GM12878 (cell line): ENCODE results near the gene GNAI2. TPM values are rescaled to one million over a fixed set of nuclear protein-coding genes. Genes with fewer than 3 reads are reported as not detected.

Experiments
- ATAC-seq: fragments of 200-7000 bp; cut with Tn5 transposase; 3 replicates; pipeline ENCODE4 v1.9.1; 2020; ENCODE audit warnings: mild to moderate bottlenecking, moderate library complexity
- BruUV-seq: library from RNA; stranded (reverse); fragments of 400-500 nt; replicated peaks from 2 replicates; lab custom pipeline; 2021; lab: Mats Ljungman, UMichigan
- CTCF ChIA-PET: fragments of 300-600 bp; sonication (Branson Sonifier 250); formaldehyde crosslinking; extraction: SDS; loops from one replicate; lab custom pipeline; 2021; ENCODE audit warnings: inconsistent platforms; lab: Yijun Ruan, JAX
- POLR2A ChIA-PET: fragments of 350-600 bp; formaldehyde crosslinking; extraction: SDS; loops from one replicate; lab custom pipeline; 2021; ENCODE audit warnings: inconsistent platforms; lab: Charles Lee
- RAD21 ChIA-PET: fragments of 300-600 bp; sonication (Branson Sonifier 250); formaldehyde crosslinking; loops from one replicate; lab custom pipeline; 2023; ENCODE audit warnings: antibody characterized with exemption; ENCODE audit not compliant: unreplicated experiment; lab: Charles Lee
- SMC1A ChIA-PET: fragments of 300-600 bp; sonication (Branson Sonifier 250); formaldehyde crosslinking; loops from one replicate; lab custom pipeline; 2023; ENCODE audit not compliant: unreplicated experiment, uncharacterized antibody; lab: Charles Lee
- DNase-seq: peaks from one replicate; pipeline ENCODE4 v3.0.0-alpha.2; 2011; ENCODE audit warnings: low read depth, low spot score
- FAIRE-seq: peaks from 3 replicates; lab custom pipeline; 2011; peaks lifted over from hg19 to GRCh38; lab: Jason Lieb, UNC
- H2AFZ ChIP-seq: 2 replicates; pipeline ENCODE4 v1.6.0; 2011; ENCODE audit warnings: low read depth, low read length, control low read depth; ENCODE audit not compliant: control insufficient read depth
- H3K27ac ChIP-seq: 2 replicates; pipeline ENCODE4 v1.5.1; 2011; ENCODE audit warnings: control low read depth; ENCODE audit not compliant: control insufficient read depth, insufficient read depth
- H3K27me3 ChIP-seq, 2 experiments: replicated peaks in 1 of 2; 2 replicates each; pipeline versions ENCODE4 v1.6.0 to v1.6.1; 2011; ENCODE audit warnings: low read length in 1 of 2; ENCODE audit not compliant: control insufficient read depth in 2 of 2, insufficient read depth in 2 of 2
- H3K36me3 ChIP-seq, 2 experiments: 2 replicates each; pipeline ENCODE4 v1.5.1; 2011; ENCODE audit warnings: low read length in 1 of 2; ENCODE audit not compliant: control insufficient read depth in 2 of 2, insufficient read depth in 2 of 2
- H3K4me1 ChIP-seq: 2 replicates; pipeline ENCODE4 v1.6.1; 2011; ENCODE audit warnings: mild to moderate bottlenecking, low read length, moderate library complexity, mixed read lengths; ENCODE audit not compliant: control insufficient read depth, insufficient read depth
- H3K4me2 ChIP-seq: 2 replicates; pipeline ENCODE4 v1.6.0; 2011; ENCODE audit warnings: control low read depth; ENCODE audit not compliant: control insufficient read depth, insufficient read depth
- H3K4me3 ChIP-seq: fragments of 200-600 bp; sonication (generic); 2 replicates; pipeline ENCODE4 v1.5.1; 2016
- H3K79me2 ChIP-seq: 2 replicates; pipeline ENCODE4 v1.6.0; 2011; ENCODE audit warnings: low read length; ENCODE audit not compliant: control insufficient read depth, insufficient read depth
- H3K9ac ChIP-seq: 2 replicates; pipeline ENCODE4 v1.8.0; 2011; ENCODE audit warnings: low read length, control low read depth, mixed read lengths; ENCODE audit not compliant: control insufficient read depth, insufficient read depth
- H3K9me3 ChIP-seq: replicated peaks from 3 replicates; pipeline ENCODE4 v1.5.1; 2011; ENCODE audit warnings: mild to moderate bottlenecking, low read length; ENCODE audit not compliant: control insufficient read depth, insufficient read depth
- H4K20me1 ChIP-seq: 2 replicates; pipeline ENCODE4 v1.6.0; 2011; ENCODE audit not compliant: control insufficient read depth, insufficient read depth
- CREB1 ChIP-seq: IDR thresholded peaks from 2 replicates; pipeline ENCODE4 v1.6.1; 2012; ENCODE audit warnings: low read depth, mild to moderate bottlenecking, inconsistent platforms
- EGR1 ChIP-seq, 2 experiments: IDR thresholded peaks; 1 replicate in 1 of 2; 2 replicates in 1 of 2; pipeline ENCODE4 v1.6.1; 2011 to 2012; ENCODE audit warnings: low read depth in 2 of 2, low read length in 2 of 2, borderline replicate concordance in 1 of 2, mild to moderate bottlenecking in 1 of 2, moderate library complexity in 1 of 2
- MEF2B ChIP-seq: fragments of 450-650 bp; IDR thresholded peaks from 2 replicates; pipeline ENCODE4 v1.6.1; 2018; ENCODE audit warnings: mild to moderate bottlenecking, moderate library complexity; ENCODE audit not compliant: partially characterized antibody, poor library complexity, severe bottlenecking
- NR2F1 ChIP-seq: fragments of 450-650 bp; conservative IDR thresholded peaks from 2 replicates; pipeline ENCODE4 v1.6.1; 2017; ENCODE audit warnings: mild to moderate bottlenecking
- POLR2AphosphoS5 ChIP-seq: IDR thresholded peaks from 2 replicates; pipeline ENCODE4 v1.6.1; 2011; ENCODE audit warnings: mild to moderate bottlenecking, low read length, inconsistent platforms
- SPI1 ChIP-seq: IDR thresholded peaks from 2 replicates; pipeline ENCODE4 v1.6.1; 2011; ENCODE audit warnings: low read depth, mild to moderate bottlenecking, low read length, moderate library complexity, borderline replicate concordance; ENCODE audit not compliant: insufficient read depth
- WGBS: methylation state at CpG from one replicate; pipeline ENCODE4 v1.1.6; 2016; ENCODE audit warnings: low lambda C conversion rate; ENCODE audit not compliant: insufficient replicate concordance, insufficient coverage; ENCODE audit errors: missing lambda C conversion rate; 5-methylcytosine and 5-hydroxymethylcytosine counted together
- in situ Hi-C: fragments of 300-500 bp; cut with MboI; formaldehyde crosslinking; loops from 9 replicates; pipeline ENCODE4 v1.14.3; 2018; ENCODE audit warnings: mixed read lengths
- intact Hi-C: fragments of 100-400 bp; cut with micrococcal nuclease; formaldehyde crosslinking; loops from one replicate; pipeline ENCODE4 v1.14.2; 2022; ENCODE audit not compliant: unreplicated experiment
- polyA plus RNA-seq, 11 experiments: library from polyadenylated mRNA; depleted of rRNA in 4 of 11; unstranded in 6 of 11; stranded (reverse) in 5 of 11; fragments of >200 nt; fragmentation: Nextera tagmentation in 4 of 11; fragmentation: Illumina TruSeq in 1 of 11; extraction: Ambion mirVana in 4 of 11; extraction: Trizol in 1 of 11; gene quantifications; 1 replicate in 1 of 11; 2 replicates in 10 of 11; pipeline versions ENCODE4 v1.2.1 to v1.2.3, GENCODE V29; 2011 to 2016; ENCODE audit warnings: inconsistent platforms in 2 of 11, missing spikeins in 2 of 11, low read depth in 1 of 11
- total RNA-seq, 4 experiments: library from RNA; depleted of rRNA in 3 of 4; stranded (reverse); fragments of >200 nt in 3 of 4; fragmentation: Illumina TruSeq in 1 of 4; extraction: Trizol in 1 of 4; gene quantifications; 2 replicates each; pipeline versions ENCODE4 v1.2.1 to v1.2.3, GENCODE V29; 2013 to 2021

Gene GNAI2
- total and polyA plus RNA-seq, 10 of the 15 experiments (the other 5 are each of a cell fraction or from before 2014, with no cell fraction given) = 5.0 to 346 (median 237) TPM

DNA sequence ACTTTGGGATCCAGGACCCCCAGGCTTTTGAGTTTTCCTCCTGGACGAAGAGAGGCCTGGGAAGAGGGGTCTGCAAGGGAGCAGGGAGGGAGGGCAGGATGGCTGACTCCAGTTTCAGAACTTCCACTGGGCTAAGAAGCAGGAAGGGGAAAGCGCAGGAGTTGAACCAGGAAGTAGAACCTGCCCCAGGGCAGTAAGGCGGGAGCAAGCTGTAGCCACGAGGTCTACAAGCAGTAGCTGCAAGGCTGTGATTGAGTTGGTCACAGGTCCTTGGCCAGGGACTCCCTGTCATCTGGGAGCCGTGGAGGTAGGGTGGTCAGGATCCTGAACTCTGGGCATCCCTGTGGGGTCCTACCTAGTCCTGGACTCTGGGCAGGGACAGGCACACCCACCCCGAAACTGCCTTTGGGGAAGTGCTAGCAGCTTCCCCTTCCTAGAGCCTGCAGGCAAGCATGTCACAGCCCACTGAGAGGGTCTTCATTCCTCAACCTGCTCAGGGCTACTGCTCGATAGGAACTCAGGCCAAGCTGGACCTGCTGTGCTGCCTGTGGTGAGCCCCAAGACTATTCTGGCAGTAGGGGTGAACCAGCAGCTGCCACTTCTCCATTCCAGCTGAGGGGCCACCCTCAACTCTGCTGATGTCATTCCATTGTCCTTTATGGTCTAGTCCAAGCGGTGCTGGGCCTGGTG lies 5.8 kb upstream of the GNAI2 start:
- H3K4me2 ChIP-seq = no peak overlapping the region
- H3K9ac ChIP-seq = no peak overlapping the region
- H3K79me2 ChIP-seq = no peaks in the 10 kb centered on the region; the same call in 1 of the 2 replicates
- no peak overlapping the region for H3K4me3 ChIP-seq
- ChIA-PET CTCF (interaction anchor here (0.5 to 7.4 kb wide), 5 partner anchors 13 to 44 kb away, joined by 3 to 149 read pairs (median 4); no protein-coding TSS in a partner anchor), RAD21 (interaction anchor here (1.0 to 5.4 kb wide), 3 partner anchors 13 to 107 kb away, joined by 3 to 73 read pairs (median 3); no protein-coding TSS in a partner anchor), POLR2A (interaction anchor here (0.5 to 3.7 kb wide), 5 partner anchors 7 to 107 kb away, joined by 3 to 38 read pairs (median 5); partner anchors contain the start of gene GNAI2), SMC1A (interaction anchor here (2.9 to 5.1 kb wide), 2 partner anchors 12 to 16 kb away, joined by 15 to 51 read pairs; no protein-coding TSS in a partner anchor)
- intact Hi-C loops (no loop called here), in situ Hi-C loops (no loop called here)
- 36% methylated on average over 8 of the region's 8 CpGs for WGBS
- FAIRE-seq (no peak), DNase-seq (no peak), ATAC-seq (no peak)
- no peak overlapping the region for H3K27ac ChIP-seq
- peaks cover 25% of the 10 kb centered on the region for H3K4me1 ChIP-seq
- no peaks in the 10 kb centered on the region for H3K27me3 ChIP-seq
- no peaks in the 10 kb centered on the region for H4K20me1 ChIP-seq
- no peaks in the 10 kb centered on the region for H3K9me3 ChIP-seq
- BruUV-seq = no TSS peak
- peak overlapping the region; percentile 59 for H2AFZ ChIP-seq
- H3K36me3 ChIP-seq = no peaks in the 10 kb centered on the region; a peak in 1 of 4 replicates
- peak; percentile 41; the same call in 1 of the 2 replicates for TF ChIP-seq SPI1
- TF ChIP-seq CREB1 = no peak
- no peak for TF ChIP-seq POLR2AphosphoS5
- no peak for TF ChIP-seq EGR1 (IDR thresholded peaks at IDR 0.05; ENCODE audit: borderline replicate concordance in 1 of 2, low read depth in 2 of 2, low read length in 2 of 2)
- no peak for TF ChIP-seq NR2F1
- no peak for TF ChIP-seq MEF2B
